HL-60/S4 (cell line): ENCODE results near the gene ELMOD1.

ENCODE experiments used
- in situ Hi-C: fragments of 300-500 bp; cut with MboI; formaldehyde crosslinking; loops from 2 replicates; pipeline ENCODE4 v1.14.3; 2022; ENCODE audit warnings: low sequenced_read_pairs

Gene ELMOD1

GRCh38 chr11:107711861-107712755 lies 121.2 kb downstream of the ELMOD1 start, which contains the start of gene SLN:
TSS of gene SLN (minus strand) at chr11:107712056.
- in situ Hi-C loops, result no loop called here

DNA sequence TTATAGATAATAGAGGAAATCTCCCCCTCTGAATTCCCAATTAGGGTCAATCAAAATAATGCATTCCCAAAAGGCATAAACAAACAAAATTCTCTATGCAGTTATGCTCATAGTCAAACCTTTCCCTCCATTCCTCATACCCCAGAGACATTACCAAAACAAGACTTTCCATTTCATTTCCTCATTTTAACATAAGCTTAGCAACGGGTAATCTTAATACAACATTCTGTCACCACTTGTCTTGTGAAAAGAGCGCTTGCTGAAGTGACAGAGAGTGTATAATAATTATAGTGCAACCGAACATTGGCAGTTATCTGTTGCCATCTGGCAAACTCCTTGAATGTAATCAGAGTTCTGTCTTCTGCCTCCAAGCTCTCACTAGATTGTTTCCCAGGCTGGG lies 122.1 kb downstream of the ELMOD1 start:
- in situ Hi-C loops, result no loop called here
